ENCODE data around the gene SETD7. TPM values are rescaled to one million over a fixed set of nuclear protein-coding genes. Genes with fewer than 3 reads are reported as not detected.
"Not testable (repeated sequence)": the region's sequence is repeated elsewhere in the genome, so short reads cannot be mapped to it uniquely, and the experiment has no call there.

The SETD7 gene
- total and polyA plus RNA-seq, 2 of the 4 experiments (the other 2 are of a cell fraction), result 17.0 to 46.6 TPM

DNA sequence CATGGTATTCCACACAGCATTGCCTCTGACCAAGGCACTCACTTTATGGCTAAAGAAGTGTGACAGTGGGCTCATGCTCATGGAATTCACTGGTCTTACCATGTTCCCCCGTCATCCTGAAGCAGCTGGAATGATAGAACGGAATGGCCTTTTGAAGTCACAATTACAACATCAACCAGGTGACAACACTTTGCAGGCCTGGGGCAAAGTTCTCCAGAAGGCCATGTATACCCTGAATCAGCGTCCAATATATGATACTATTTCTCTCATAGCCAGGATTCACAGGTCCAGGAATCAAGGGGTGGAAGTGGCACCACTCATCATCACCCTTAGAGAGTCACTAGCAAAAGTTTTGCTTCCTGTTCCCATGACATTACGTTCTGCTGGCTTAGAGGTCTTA lies 108.9 kb downstream of the SETD7 start:
- peaks cover 3 to 20% of the 10 kb centered on the region in 2 experiments; a peak in 2 of 4 replicates for H3K79me1 ChIP-seq (ENCODE audit: low read depth in 1 of 2, low read length in 2 of 2)
- H3K4me2 ChIP-seq (ENCODE audit: low read depth, low read length); H3K27ac ChIP-seq (ENCODE audit: insufficient read depth, low read length); CTCF ChIA-PET; H3K9me3 ChIP-seq (ENCODE audit: control insufficient read depth, insufficient read depth, low read length); H3K18ac ChIP-seq (ENCODE audit: low read depth, low read length); H3K9me1 ChIP-seq (ENCODE audit: insufficient read depth, low read length); H2BK5ac ChIP-seq (ENCODE audit: low read depth, low read length, poor library complexity, severe bottlenecking); H4K8ac ChIP-seq (ENCODE audit: low read depth in 2 of 2, low read length in 2 of 2); H4K5ac ChIP-seq (ENCODE audit: low read depth, low read length); H2AFZ ChIP-seq (replicated peaks; ENCODE audit: low read length, poor library complexity); H2AK5ac ChIP-seq (ENCODE audit: low read depth, low read length); H2AK9ac ChIP-seq (replicated peaks; ENCODE audit: low read depth, low read length, poor library complexity); DNase-seq; dilution Hi-C loops (cut with HindIII; ENCODE audit: low sequenced_read_pairs, unreplicated experiment); ATAC-seq (ENCODE audit: low read depth); H4K20me1 ChIP-seq (ENCODE audit: insufficient read depth, low read length); BruUV-seq (replicated peaks); H3K36me3 ChIP-seq (ENCODE audit: control insufficient read depth, insufficient read depth, low read length); H3K14ac ChIP-seq (replicated peaks; ENCODE audit: low read depth, low read length); H3K27me3 ChIP-seq (ENCODE audit: control insufficient read depth, insufficient read depth, low read length); H3K9ac ChIP-seq (ENCODE audit: low read depth, low read length); H4K91ac ChIP-seq (ENCODE audit: insufficient read depth, low read depth, low read length); H2BK15ac ChIP-seq (ENCODE audit: low read depth, low read length); POLR2A ChIA-PET (ENCODE audit: unreplicated experiment); H3K4me3 ChIP-seq (ENCODE audit: insufficient read depth, low read depth, low read length); H3K23ac ChIP-seq (ENCODE audit: low read depth, low read length); H2BK20ac ChIP-seq (ENCODE audit: low read depth, low read length); intact Hi-C loops (cut with micrococcal nuclease); H2BK120ac ChIP-seq (ENCODE audit: low read depth, low read length); H3K56ac ChIP-seq (ENCODE audit: extremely low read depth, insufficient read depth, low read length); H3K4me1 ChIP-seq (ENCODE audit: control insufficient read depth, insufficient read depth, low read length); H3K4ac ChIP-seq (ENCODE audit: low read depth, low read length); in situ Hi-C loops (cut with MboI; ENCODE audit: low sequenced_read_pairs): not testable (repeated sequence)
- no CpG with 5 or more reads among the region's 4 CpGs for WGBS, 2 experiments (ENCODE audit: extremely low coverage in 2 of 2, insufficient read length in 1 of 2)

Other genes starting within 250 kb of the SETD7 start
- gene RAB33B, start 102.1 kb downstream of the SETD7 start, total RNA-seq (2012; rRNA removed), result 7.3 and 11.4 TPM in 2 replicates
- 3.2 and 3.7 TPM in 2 replicates for gene RAB33B, start 102.1 kb downstream of the SETD7 start, polyA plus RNA-seq (2012; rRNA removed)
- 4.8 and 8.1 TPM in 2 replicates for gene MGST2, start 109.6 kb upstream of the SETD7 start, total RNA-seq (2012; rRNA removed)
- 9.0 and 10.5 TPM in 2 replicates for gene MGST2, start 109.6 kb upstream of the SETD7 start, polyA plus RNA-seq (2012; rRNA removed)